Retinal pigment epithelial cell (primary cell): ENCODE measurements around the gene YJEFN3.

Source experiments
- DNase-seq: peaks from one replicate; pipeline ENCODE4 v3.0.0-alpha.2; 2010; ENCODE audit warnings: low read depth
- H3K4me3 ChIP-seq: 2 replicates; pipeline ENCODE4 v1.5.1; 2011; ENCODE audit warnings: mild to moderate bottlenecking, low read length, control low read depth, moderate library complexity
- TF ChIP-seq, protein P1 (sequence below): conservative IDR thresholded peaks from 2 replicates; pipeline ENCODE4 v1.5.1; 2011; ENCODE audit warnings: low read depth, low read length, control low read depth, inconsistent platforms

The YJEFN3 gene

DNA sequence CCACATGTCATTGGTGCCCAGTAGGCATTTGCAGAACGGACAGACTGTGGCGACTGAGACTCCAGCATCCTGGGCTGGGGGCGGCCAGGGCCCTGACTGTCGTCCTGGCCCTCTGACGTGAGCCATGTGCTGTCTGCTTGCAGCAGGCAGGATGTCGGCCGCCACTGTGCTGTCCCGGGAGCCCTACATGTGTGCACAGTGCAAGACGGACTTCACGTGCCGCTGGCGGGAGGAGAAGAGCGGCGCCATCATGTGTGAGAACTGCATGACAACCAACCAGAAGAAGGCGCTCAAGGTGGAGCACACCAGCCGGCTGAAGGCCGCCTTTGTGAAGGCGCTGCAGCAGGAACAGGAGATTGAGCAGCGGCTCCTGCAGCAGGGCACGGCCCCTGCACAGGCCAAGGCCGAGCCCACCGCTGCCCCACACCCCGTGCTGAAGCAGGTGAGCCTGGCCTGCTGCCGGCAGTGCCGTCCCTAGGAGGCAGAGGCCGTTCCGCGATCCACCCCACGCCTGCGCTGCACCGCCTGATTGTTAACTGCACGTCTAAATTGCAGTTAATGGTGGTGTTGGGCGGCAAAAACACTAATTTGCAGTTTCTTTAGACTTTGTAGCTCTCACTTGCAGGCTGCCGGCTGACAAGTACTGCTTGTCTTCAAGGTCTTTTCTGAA lies 27.6 kb upstream of the YJEFN3 start:
- DNase-seq: no peak
- no peak overlapping the region for H3K4me3 ChIP-seq
- TF ChIP-seq, protein P1, sequence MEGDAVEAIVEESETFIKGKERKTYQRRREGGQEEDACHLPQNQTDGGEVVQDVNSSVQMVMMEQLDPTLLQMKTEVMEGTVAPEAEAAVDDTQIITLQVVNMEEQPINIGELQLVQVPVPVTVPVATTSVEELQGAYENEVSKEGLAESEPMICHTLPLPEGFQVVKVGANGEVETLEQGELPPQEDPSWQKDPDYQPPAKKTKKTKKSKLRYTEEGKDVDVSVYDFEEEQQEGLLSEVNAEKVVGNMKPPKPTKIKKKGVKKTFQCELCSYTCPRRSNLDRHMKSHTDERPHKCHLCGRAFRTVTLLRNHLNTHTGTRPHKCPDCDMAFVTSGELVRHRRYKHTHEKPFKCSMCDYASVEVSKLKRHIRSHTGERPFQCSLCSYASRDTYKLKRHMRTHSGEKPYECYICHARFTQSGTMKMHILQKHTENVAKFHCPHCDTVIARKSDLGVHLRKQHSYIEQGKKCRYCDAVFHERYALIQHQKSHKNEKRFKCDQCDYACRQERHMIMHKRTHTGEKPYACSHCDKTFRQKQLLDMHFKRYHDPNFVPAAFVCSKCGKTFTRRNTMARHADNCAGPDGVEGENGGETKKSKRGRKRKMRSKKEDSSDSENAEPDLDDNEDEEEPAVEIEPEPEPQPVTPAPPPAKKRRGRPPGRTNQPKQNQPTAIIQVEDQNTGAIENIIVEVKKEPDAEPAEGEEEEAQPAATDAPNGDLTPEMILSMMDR: no peak

DNA sequence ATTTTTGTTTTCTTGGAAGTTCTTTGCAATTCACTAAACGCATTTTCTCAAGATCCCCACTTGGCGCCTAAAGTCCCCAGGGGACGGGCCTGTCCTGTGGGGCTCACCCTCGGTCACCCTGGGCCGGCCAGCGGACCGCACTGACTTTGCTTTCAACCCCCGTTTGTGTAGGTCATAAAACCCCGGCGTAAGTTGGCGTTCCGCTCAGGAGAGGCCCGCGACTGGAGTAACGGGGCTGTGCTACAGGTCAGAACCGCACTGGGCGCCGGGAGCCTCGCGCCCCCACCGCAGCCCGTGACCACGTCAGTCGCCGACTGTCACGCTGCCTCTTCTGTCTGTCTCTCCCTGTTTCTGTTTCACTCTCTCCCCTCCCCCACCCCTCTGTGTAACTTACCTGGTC lies 26.9 kb upstream of the YJEFN3 start:
- TF ChIP-seq, protein P1: no peak
- H3K4me3 ChIP-seq: no peak overlapping the region
- no peak for DNase-seq

DNA sequence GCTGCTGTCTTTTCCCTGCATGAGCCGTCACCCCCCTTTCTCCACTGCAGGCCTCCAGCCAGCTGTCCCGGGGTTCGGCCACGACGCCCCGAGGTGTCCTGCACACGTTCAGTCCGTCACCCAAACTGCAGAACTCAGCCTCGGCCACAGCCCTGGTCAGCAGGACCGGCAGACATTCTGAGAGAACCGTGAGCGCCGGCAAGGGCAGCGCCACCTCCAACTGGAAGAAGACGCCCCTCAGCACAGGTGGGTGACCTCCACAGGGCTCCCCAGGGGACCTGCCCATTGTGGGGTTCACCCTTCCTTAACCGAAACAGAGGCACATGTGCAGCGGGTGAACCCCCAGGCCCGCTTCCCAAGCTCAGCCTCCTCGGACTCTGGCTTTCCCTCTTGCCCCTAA lies 26.4 kb upstream of the YJEFN3 start:
- DNase-seq: no peak
- no peak overlapping the region for H3K4me3 ChIP-seq
- TF ChIP-seq, protein P1: no peak

GRCh38 chr19:19502808-19503602 lies 25.7 kb upstream of the YJEFN3 start:
- no peak overlapping the region for H3K4me3 ChIP-seq
- no peak for DNase-seq
- TF ChIP-seq, protein P1: no peak

DNA sequence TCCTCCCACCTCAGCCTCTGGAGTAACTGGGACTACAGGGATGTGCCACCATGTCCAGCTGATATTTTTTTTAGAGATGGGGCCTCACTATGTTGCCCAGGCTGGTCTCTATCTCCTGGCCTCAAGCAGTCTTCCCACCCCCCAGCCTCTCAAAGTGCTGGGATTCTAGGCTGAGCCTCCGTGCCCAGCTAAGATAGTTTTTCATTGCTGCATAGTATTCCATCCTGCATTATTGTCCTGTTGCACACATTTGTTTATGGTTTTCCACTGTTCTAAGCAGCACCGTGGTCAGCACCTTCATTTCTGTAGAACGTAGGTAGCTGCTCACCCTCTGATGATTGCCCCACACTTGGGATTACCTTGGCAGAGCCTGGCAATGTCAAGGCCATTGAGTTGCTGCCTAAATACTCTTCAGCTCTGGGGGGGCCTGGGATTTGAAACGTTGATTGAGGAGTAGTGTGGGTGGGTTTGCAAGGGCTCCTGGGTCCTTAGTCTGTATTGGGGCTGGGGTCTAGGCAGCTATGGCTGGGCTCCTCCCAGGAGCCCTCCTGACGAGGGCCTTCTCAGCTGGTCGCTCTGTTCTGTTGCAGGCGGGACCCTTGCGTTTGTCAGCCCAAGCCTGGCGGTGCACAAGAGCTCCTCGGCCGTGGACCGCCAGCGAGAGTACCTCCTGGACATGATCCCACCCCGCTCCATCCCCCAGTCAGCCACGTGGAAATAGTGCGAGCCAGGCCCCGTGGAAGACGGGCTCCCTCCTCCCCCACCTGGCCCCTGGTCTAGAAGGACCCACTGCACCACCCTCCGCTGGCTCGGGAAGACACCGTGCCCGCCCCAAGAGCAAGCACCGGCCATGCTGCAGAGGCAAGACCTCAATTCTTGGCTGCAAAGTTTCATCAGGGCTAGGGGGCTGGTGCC lies 23.7 kb upstream of the YJEFN3 start:
- H3K4me3 ChIP-seq: no peak overlapping the region
- DNase-seq: no peak
- TF ChIP-seq, protein P1: no peak

DNA sequence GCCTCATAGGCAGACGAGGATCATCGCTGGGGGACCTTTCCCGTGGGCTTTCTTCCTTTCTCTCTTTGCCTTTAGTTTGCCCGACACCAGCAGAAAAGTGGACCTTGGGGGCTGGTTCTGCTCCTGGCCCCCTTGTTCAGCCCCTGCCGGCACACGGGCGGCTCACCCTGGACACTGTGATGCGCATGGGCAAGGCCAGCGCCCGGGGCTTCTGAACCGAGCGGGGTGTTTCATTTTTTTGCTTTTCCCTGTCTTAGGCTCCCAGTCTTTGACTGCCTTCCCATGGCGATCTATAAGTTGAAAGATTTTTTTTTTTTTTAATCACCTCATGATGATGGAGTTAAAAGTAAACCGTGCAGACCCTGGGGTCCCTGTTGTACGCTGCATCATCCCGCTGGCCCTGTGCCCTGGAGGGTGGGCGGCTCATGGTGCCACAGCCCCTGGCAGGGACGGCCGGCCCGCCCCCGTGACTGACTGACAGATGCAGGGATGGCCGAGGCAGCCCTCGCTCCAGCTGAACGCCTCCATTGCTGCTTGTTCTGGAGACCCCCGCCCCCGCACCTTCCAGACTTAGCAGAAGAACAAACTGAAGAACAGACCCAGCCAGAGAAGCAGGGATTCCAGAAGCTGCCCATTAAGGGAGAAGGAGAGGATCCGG lies 22.9 kb upstream of the YJEFN3 start:
- no peak overlapping the region for H3K4me3 ChIP-seq
- DNase-seq: no peak
- TF ChIP-seq, protein P1: no peak
